Measurements from ENCODE around the gene TRMT2A.

Gene TRMT2A

GRCh38 chr22:20129747-20130014 lies 12.7 kb upstream of the TRMT2A start:
- TF ChIP-seq, protein P1, sequence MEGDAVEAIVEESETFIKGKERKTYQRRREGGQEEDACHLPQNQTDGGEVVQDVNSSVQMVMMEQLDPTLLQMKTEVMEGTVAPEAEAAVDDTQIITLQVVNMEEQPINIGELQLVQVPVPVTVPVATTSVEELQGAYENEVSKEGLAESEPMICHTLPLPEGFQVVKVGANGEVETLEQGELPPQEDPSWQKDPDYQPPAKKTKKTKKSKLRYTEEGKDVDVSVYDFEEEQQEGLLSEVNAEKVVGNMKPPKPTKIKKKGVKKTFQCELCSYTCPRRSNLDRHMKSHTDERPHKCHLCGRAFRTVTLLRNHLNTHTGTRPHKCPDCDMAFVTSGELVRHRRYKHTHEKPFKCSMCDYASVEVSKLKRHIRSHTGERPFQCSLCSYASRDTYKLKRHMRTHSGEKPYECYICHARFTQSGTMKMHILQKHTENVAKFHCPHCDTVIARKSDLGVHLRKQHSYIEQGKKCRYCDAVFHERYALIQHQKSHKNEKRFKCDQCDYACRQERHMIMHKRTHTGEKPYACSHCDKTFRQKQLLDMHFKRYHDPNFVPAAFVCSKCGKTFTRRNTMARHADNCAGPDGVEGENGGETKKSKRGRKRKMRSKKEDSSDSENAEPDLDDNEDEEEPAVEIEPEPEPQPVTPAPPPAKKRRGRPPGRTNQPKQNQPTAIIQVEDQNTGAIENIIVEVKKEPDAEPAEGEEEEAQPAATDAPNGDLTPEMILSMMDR (IDR thresholded peaks at IDR 0.05; ENCODE audit: low read depth, low read length, missing control alignments) = no peak
- DNase-seq (ENCODE audit: low read depth) = no peak
- no peak overlapping the region for H3K4me3 ChIP-seq (ENCODE audit: low read depth, low read length)

- TF ChIP-seq, protein P1 (IDR thresholded peaks at IDR 0.05; ENCODE audit: low read depth, low read length, missing control alignments) = peak; percentile 61
- no peak for DNase-seq (ENCODE audit: low read depth)
- H3K4me3 ChIP-seq (ENCODE audit: low read depth, low read length) = no peak overlapping the region
Observed at GRCh38 chr22:20128902-20129746, 12.1 kb upstream of the TRMT2A start.

GRCh38 chr22:20128619-20128901 lies 11.5 kb upstream of the TRMT2A start:
- DNase-seq (ENCODE audit: low read depth) = no peak
- TF ChIP-seq, protein P1 (IDR thresholded peaks at IDR 0.05; ENCODE audit: low read depth, low read length, missing control alignments) = no peak
- H3K4me3 ChIP-seq (ENCODE audit: low read depth, low read length) = no peak overlapping the region

DNA sequence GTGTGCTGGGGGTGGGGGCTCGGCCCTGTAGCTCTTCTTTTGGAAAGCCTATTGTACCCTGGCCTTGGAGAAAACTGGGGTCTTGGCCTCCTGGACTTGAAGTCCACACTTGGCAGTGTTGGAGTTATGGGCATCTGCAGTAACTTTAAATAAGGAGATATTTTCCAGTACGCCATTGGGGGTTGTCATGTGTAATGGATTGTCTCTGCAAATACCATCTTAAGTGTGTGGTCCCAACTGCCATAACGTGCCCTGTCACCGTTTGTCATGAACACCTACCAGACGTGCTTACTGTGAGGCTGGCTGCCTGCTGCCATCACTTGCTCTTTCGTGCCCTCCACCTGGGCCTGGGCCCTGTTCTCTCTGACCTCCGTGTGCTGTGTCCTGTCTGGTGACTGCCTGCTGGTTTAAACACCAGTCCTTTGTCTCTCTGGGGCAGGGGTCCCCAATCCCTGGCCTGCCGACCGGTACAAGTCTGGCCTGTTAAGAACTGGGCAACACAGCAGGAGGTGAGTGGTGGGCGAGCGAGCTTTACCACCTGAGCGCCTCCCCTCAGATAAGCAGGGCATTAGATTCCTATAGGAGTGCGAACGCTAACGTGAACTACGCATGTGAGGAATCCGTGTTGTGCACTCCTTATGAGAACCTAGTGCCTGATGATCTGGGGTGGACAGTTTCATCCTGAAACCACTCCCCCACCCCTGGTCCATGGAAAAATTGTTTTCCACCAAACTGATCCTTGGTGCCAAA lies 11.0 kb upstream of the TRMT2A start:
- DNase-seq (ENCODE audit: low read depth) = no peak
- TF ChIP-seq, protein P1 (IDR thresholded peaks at IDR 0.05; ENCODE audit: low read depth, low read length, missing control alignments) = no peak
- H3K4me3 ChIP-seq (ENCODE audit: low read depth, low read length) = no peak overlapping the region

GRCh38 chr22:20127318-20127868 lies 10.4 kb upstream of the TRMT2A start:
- DNase-seq (ENCODE audit: low read depth) = no peak
- TF ChIP-seq, protein P1 (IDR thresholded peaks at IDR 0.05; ENCODE audit: low read depth, low read length, missing control alignments) = no peak
- H3K4me3 ChIP-seq (ENCODE audit: low read depth, low read length) = no peak overlapping the region

GRCh38 chr22:20126284-20127029 lies 9.4 kb upstream of the TRMT2A start:
- H3K4me3 ChIP-seq (ENCODE audit: low read depth, low read length) = no peak overlapping the region
- TF ChIP-seq, protein P1 (IDR thresholded peaks at IDR 0.05; ENCODE audit: low read depth, low read length, missing control alignments) = no peak
- no peak for DNase-seq (ENCODE audit: low read depth)

Measured in GM12864 (cell line).